Lower leg skin (tissue), 3 donors: ENCODE results near the gene RAPGEF5.

Experiments used
- POLR2A ChIP-seq, 2 donors: fragments of 450-650 bp; IDR thresholded peaks; one replicate each; pipeline ENCODE4 v1.6.1; 2016 to 2017; ENCODE audit warnings: antibody characterized with exemption in 2 of 2, mild to moderate bottlenecking in 1 of 2, moderate library complexity in 1 of 2
- TF ChIP-seq, protein P1 (sequence below), 3 donors: fragments of 450-650 bp; IDR thresholded peaks; one replicate each; pipeline ENCODE4 v1.5.1; 2016; ENCODE audit warnings: antibody characterized with exemption in 3 of 3, mild to moderate bottlenecking in 3 of 3, moderate library complexity in 2 of 3

DNA sequence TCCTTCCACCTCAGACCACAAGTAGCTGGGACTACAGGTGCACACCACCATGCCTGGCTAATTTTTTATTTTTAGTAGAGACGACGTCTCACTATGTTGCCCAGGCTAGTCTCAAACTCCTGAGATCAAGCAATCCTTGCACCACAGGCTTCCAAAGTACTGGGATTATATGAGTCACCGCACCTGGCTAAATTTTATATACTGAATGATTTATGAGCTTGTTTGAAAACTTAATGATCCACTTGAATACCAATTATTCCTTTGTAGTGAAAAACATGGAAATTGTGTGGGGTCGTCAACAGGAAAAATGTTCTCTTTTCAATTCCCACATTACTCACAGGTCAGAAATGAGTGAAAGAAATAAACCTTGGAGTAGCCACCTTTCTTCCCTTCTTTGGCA, 31.3 kb downstream of the RAPGEF5 start:
- TF ChIP-seq, protein P1, sequence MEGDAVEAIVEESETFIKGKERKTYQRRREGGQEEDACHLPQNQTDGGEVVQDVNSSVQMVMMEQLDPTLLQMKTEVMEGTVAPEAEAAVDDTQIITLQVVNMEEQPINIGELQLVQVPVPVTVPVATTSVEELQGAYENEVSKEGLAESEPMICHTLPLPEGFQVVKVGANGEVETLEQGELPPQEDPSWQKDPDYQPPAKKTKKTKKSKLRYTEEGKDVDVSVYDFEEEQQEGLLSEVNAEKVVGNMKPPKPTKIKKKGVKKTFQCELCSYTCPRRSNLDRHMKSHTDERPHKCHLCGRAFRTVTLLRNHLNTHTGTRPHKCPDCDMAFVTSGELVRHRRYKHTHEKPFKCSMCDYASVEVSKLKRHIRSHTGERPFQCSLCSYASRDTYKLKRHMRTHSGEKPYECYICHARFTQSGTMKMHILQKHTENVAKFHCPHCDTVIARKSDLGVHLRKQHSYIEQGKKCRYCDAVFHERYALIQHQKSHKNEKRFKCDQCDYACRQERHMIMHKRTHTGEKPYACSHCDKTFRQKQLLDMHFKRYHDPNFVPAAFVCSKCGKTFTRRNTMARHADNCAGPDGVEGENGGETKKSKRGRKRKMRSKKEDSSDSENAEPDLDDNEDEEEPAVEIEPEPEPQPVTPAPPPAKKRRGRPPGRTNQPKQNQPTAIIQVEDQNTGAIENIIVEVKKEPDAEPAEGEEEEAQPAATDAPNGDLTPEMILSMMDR (IDR thresholded peaks at IDR 0.05) = no peak
- no peak for TF ChIP-seq POLR2A (IDR thresholded peaks at IDR 0.05)
